GM18505 (cell line): ENCODE data around the gene DNAJC12.
"Not testable (repeated sequence)": the region's sequence is repeated elsewhere in the genome, so short reads cannot be mapped to it uniquely, and the experiment has no call there.

Source experiments
- ATAC-seq: cut with Tn5 transposase; IDR thresholded peaks from one replicate; pipeline ENCODE4 v1.9.1; 2021; ENCODE audit not compliant: unreplicated experiment
- POLR2A ChIP-seq: IDR thresholded peaks from 4 replicates; pipeline ENCODE4 v1.6.1; 2011; ENCODE audit warnings: borderline replicate concordance; ENCODE audit not compliant: insufficient read depth, insufficient read length; ENCODE audit errors: extremely low read depth

DNAJC12 gene

DNA sequence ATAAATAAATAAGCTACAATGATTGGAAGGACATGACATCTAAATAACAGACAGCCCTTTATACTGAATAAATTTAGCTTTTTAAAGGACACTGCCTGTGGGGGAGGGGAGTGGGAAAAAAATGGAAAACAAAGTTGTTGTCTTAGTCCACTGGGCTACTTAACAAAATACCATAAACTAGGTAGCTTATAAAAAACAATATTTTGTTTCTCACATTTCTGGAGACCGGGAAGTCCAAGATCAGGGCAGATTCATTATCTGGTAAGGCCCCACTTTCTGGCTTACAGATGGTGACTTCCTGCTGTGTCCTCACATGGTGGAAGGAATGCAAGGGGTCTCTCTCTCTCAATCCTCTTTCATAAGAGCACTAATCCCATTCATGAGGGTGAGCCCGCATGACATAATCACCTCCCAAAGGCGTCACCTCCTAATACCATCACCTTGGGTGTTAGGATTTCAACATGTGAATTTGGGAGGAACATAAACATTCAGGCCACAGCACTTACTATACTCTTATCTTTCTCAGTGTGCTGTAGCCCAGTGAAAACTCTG lies 43.0 kb downstream of the DNAJC12 start:
- TF ChIP-seq POLR2A: no peak
- ATAC-seq: no peak

DNA sequence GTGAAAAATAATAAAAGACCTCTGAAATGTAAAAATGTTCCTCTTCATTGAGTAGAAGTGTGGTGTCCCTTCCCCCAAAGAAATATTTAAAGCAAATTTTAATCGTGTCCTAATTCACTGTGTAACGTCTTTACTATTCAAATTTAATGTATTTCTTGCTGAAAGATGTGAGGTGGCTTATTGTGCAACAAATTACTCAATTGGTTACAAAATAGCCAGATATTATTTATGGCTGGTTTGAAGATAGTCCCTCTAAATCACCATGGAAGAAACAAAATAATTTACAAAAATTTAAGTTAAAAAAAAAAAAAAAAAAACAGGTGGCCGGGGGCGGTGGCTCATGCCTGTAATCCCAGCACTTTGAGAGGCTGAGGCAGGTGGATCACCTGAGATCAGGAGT lies 43.7 kb downstream of the DNAJC12 start:
- no peak for ATAC-seq
- TF ChIP-seq POLR2A: no peak

DNA sequence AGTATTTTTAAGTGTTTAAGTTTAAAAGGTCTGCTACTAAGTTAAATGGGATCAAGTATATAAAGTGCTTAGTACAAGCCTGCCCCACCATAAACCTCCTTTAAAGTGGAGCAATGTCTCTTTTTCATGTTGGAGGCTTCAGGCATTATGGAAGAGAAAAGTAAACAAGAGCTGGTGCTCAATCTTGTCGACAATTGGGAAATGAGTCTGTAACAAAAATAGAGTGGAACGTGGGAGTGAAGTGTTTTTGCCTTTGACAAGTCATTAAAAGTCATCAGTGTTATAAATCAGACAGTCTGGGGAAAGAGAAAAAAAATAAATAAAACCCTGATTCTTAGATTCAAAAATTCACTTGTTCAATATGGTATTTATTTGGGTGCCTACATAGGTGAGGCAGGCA lies 44.7 kb downstream of the DNAJC12 start:
- TF ChIP-seq POLR2A: no peak
- ATAC-seq: no peak

DNA sequence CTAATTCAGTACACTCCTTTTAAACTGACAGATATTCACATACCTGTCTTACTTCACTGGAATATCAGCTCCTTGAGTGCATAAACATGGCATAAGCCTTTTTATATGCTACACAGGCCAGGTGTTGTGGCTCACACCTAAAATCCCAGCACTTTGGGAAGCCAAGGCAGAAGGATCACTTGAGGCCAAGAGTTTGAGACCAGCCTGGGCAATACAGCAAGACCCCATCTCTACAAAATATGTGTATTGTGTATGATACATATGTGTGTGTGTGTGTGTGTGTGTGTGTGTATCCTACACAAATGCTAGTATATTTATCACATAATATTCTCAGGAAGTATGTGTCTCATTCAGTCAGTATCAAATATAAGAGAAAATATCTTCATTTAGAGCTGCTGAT lies 45.3 kb downstream of the DNAJC12 start:
- TF ChIP-seq POLR2A: no peak
- no peak for ATAC-seq

DNA sequence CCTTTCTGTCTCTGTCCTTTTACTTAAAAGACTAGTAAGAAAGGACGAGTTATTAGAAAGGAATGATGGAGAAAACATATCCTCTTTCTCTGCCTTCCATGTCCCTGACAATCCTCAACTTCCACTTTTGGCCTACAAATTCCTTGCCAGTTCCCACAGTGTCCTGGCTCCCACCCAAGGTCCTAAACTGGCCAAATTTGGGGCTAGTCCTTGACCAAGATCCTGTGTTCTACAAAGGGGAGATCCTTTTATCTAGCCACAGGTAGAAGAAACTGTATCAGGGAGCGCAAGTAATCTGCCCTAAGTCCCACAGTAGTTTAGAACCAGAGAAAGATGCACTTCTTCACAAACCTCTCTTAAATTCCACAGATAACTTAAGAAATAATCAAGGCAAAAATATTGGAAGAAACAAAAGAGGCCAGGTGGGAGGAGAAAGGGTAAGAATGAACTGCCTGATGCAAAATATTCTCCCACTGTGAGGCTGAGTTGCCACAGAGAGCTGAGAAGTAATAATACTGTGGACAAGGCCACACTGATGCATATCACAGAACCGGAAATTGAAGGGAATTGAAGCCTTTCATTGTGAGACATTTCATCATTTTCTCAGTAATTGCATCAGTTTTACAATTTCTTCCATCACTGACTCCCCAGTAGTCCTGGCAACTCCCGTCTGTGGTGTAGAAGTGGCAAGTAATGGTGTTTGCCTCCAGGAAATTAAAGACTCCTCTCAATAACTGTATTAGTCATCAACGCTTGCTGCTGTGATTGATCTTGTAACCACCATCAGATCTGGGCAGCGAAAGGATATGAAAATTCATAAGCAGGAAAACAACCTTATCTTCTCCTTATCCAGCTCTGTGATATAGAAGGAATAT lies 47.2 kb downstream of the DNAJC12 start:
- no peak for ATAC-seq
- no peak for TF ChIP-seq POLR2A

DNA sequence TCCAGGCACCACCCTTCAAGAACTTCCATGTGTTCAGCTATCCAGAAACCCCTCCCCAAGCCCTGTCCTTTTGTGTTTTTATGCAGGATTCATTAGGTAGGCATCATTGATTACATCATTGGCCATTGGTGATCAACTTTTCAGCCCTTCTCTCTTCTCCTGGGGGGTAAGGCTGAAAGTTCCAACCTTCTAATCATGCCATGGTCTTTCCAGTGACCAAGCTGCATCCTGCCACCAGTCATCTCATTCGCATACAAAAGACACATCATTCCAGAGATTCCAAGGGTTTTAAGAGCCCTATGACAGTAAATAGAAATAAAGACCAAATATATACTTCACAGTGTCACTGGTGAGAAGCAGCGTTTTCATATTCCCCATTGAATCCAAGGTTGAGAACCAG lies 48.2 kb downstream of the DNAJC12 start:
- TF ChIP-seq POLR2A: no peak

DNA sequence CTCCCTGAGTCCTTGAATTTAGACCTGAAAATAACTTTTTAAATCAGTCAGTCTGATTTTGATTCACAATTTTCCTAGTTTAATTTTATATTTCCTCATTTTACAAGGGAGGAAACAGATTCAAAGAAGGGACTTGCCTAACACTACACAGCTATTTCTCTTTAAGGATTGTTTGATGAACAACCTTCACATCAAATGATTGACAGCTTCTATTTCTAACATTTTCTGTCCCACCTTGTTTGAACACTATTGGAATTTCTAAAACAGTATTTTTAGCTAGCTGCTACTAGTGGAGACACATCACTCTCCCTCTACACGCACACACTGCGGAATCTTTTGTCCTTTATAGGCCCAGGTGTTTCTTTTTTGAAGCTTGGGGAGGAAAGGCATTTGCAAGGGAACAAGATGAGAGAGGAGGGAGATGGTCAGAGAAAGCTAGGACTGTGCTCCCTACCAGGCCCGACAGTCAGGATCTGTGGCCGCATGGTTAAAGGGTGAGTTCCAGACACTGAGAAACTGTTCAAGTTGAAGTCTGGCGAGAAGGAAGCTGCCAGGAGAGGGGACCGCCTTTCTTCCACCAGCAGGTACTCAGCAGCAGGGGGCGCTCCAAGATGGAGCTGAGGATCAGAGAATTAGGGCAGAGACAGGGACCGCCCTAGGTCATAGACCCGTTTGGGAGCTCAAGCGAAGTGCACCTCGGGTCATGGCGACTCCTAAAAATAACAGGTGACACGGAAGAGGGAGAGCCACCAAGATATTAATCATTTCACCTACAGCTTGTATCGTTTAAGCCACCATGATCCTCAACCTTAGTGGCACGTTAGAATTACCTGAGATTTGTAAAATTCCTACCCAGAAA lies 49.7 kb downstream of the DNAJC12 start:
- TF ChIP-seq POLR2A: no peak
- peak; percentile 73 for ATAC-seq

More for the DNA sequence above, 48.2 kb downstream of the DNAJC12 start:
- no peak for ATAC-seq

DNA sequence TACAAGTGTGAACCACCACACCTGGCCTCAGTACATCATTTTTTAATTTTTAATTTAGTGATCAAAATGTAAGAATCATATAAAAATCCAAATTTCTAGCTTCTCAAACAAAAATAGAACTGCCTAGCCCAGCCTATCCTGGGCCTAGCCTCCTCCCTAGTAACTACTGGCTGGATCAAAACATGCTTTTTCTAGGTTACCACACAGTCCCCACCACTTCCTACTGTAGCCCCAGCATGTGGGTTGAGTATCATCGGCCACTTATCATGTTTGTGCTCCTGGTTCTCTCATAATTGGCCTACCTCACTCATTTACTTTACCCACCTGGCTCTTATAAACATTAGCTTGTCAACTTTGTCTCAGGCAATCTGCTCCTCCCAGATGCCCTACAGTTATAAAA lies 52.9 kb downstream of the DNAJC12 start:
- no peak for ATAC-seq
- no peak for TF ChIP-seq POLR2A

DNA sequence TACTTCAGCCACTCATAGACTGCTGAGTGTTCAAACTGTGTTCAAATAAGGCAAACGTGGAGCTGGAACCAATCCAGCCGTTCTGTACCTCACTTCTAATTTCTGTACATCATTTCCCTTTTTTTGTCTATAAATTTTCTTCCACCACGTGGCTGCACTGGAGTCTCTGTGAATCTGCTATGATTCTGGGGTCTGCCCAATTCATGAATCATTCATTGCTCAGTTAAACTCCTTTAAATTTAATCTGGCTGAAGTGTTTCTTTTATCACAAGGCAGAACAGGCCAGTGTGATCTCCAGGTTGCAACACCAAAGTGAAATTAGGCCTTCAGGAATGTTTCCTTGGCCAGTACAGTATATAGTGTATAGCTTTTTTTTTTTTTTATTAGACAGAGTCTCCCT lies 53.5 kb downstream of the DNAJC12 start:
- ATAC-seq: no peak
- no peak for TF ChIP-seq POLR2A

DNA sequence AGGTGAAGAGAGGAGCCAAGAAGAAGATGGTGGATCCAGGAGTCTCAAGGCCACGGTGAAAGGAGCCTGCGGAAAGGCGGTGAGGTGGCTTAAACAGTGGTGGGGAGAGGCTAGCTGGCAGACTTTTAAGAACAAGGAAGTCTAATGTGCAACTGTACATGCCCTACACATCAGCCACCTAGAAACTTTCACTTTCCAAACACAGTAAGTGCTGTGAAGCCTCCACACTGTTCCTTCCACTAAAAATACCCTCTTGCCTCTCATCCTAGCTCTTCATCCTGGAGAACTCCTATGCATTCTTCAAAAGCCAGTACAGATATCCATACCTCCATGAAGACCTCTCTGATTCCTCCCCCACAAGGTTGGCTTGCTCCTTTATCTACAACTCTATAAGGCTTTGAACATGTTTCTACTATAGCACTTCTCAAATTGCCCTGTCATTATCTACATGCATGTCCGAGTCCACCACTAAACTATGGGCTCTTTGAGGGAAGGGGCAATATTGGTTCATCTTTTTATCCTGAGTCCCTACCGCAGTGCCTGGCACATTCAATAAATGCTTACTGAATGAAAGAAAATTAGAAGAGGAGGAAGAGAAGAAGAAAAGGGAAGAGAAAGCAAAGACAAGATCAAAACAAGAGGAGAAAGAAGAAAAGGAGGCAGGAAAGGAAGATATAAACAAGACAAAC lies 54.2 kb downstream of the DNAJC12 start:
- ATAC-seq: peak; percentile 38
- no peak for TF ChIP-seq POLR2A

DNA sequence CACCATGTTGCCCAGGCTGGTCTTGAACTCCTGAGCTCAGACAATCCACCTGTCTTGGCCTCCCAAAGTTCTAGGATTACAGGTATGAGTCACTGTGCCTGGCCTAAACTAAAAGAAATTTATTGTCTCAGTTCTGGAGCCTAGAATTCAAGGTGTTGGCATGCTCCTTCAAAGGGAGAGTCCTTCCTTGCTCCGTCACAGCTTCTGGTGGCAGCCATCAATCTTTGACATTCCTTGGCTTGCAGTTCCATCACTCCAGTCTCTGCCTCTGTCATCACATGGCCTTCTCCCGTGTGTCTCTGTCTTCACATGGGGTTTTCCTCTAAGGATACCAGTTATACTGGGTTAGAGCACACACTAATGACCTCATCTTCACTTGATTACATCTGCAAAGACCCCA lies 55.5 kb downstream of the DNAJC12 start:
- no peak for TF ChIP-seq POLR2A
- ATAC-seq: no peak

DNA sequence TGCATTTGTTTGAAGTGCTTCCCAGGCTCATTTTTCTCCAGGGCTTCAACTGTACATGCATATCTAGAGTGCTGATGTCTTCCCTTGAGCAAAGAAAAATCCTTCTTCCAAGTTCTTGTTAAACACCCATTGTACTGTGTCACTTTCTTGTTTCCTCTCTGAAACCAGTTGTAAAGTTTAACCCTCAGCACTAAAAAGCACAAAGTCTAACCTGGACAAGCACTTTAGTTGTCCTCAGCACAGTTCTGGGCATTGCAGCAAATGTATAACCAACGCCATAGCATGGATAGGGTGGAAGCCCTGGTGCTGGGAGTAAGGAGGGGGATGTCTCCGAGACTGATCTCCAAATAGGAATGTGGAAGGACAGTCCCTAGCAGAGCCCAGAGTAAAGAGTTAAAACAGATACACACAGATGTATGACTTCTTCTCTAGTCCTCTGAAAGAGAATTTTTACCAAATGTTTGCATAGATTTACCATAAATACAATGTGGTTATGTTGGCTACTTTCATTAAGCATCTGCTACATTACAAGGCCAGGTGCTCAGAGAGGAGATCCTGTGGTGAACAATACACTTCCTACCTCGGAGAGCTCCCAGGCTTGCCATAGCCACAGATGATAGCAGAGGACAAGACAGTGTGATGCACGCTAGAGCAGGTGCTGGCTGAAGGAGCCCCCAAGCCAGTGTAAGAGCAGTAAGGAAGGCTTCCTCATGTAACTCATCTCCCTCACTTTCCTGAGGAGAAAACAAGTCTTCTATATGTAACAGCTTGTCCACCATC lies 57.0 kb downstream of the DNAJC12 start:
- peak; percentile 71 for ATAC-seq
- TF ChIP-seq POLR2A: no peak

DNA sequence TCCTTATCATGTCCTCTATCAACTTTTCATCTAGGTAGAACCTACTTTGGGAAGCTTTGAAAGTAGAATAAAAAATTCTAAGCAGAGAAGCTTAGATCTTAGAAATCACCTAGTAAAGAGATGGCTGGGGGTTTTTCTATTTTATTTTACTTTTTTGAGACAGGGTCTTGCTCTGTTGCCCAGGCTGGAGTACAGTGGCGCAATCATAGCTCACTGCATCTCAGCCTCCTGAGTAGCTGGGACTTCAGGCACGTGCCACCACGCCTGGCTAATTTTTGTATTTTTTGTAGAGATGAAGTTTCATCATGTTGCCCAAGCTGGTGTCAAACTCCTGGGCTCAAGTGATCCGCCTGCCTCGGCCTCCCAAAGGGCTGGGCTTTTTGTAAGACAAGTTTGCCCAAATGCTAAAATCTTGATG lies 57.8 kb downstream of the DNAJC12 start:
- ATAC-seq: not testable (repeated sequence)
